Stimulated activated CD8-positive, alpha-beta memory T cell treated with anti-CD3 and anti-CD28 coated beads, Interleukin-15, amount 100 ng/mL, for 24 hours (primary cell): ENCODE results near the gene CDH4.

Experiments used
- DNase-seq: peaks from one replicate; pipeline ENCODE4 v3.0.0-alpha.2; 2020; ENCODE audit warnings: low read depth

CDH4 gene

DNA sequence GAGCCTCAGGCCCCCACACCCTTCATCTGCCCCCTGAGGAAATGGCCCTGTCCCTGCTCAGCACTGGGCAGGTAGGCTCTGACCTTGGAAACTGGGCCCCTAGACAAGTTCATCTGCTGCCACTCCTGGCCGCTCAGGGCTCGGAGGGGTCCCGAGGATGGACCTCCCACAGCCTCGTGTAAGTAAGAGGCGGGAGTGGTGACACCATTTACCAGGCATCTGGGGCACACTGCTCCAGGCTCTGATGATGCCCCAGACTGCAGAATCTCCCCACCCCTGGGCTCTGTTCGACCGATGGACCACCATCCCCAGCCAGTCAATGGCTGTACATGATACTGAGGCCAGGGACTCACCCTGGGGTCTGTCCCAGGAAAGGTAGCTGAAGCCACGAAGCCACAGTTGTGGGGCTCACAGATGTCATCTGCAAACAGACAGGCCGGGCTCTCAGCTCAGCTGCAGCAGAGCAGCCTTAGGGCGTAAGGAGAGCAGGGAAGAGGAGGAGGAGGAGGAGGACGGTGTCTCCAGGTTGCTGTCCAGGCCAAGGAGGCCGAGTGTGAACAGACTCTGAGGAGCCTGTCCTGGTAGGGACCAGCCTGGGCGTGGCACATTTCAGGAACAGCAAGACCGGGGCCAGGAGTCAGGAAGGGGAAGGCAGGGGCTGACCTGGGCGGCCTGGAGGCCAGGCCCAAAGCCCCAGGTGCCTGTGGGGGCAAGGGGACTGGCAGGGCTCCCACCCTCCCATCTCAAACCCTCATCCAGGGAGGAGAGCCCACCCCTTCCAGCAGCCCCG is 513.2 kb downstream of the CDH4 start:
- no peak for DNase-seq

DNA sequence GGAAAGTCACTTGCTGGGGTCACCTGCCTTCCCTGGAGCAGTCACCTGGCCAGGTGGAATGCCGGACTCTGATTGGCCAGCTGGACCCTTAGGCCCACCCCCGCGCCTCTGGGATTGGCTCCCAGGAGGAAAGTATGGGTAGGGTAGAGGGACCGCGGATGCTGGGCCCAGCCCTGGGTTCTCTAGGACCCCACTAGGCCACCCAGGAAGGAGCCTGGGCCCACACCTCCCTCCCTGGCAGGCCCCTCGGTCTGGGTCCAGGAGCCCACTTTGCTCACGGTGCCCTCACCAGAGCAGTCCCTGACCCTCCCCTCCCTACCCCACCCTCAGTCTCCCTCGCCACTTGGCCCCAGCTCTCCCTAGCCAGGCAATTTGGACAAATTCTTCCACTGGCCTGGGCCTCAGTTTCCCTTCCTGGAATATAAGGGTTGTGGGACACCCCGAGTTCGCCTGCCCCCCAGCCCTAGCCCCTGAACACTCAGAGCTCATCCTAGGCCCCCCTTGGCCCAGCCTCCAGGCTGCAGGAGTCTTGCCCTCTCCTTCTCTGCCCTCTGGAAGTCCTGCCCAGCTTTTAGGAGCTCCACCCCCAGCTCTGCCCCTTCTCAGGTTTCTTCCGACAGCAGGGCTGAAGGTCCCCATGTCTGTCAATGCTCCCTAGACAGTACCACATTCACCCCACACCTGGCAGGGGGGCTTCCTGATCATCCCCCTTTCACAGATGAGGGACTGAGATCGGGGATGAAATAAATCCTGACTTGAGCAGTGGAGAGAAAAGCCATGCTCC is 514.0 kb downstream of the CDH4 start:
- DNase-seq: no peak

GRCh38 chr20:61766921-61767610 is 515.0 kb downstream of the CDH4 start:
- no peak for DNase-seq

DNA sequence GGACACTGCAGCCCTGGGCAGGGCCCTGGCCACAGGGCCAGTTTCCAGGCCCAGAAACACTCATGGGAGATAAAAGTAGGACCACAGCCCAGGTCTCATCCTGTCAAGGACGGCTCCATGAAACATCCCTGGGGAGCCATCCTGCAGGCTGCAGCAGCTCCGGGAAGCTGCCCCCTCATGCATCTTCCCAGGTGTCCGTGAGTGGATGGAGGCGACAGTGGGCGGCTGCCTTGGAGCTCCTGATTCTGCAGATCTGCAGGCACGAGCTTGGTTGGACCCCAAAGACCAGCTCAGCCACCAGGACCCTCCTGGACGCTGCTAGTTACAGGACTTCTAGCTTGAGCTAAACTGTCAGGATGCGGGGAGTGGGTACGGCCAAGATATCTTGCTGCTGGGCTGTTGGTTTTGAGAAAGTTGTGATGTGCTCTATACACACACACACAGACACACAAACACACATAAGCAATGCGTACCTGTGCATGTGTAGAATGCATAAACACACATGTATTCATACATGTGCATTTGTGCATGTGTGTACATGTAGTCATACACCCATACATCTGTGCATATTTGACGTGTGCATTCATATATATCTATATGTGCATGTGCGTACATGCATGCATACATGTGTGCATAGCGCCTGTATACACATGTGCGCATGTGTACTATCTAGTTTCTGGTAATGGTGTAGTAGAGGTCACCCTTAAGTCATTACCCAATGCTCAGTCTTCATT is 515.9 kb downstream of the CDH4 start:
- DNase-seq: no peak

GRCh38 chr20:61768571-61769285 is 516.7 kb downstream of the CDH4 start:
- no peak for DNase-seq

DNA sequence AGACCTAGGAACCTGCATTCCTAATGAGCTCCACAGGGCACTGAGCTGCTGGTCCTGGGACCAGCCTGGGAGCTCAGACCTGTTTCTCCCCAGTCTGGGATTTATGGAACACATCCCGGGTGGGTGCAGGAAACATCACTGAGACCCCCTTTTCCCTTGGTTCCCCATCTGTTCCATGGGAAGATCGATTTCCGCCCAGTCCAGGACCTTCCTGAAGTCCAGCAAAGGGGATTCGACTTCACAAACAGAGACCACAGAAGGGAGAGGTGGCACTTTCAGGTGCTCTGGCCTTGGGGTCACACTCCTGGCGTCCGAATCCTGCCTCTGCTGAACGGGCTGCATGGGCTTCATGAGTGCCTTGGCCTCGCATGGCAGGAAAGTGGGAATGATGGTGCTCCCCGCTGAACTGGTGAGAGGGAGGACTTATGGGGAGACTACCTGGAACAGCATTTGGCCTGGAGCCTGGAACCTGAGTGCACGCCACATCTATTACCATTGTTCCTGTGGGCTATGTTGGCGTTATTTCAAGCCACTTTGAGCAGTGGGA is 517.3 kb downstream of the CDH4 start:
- DNase-seq: no peak

DNA sequence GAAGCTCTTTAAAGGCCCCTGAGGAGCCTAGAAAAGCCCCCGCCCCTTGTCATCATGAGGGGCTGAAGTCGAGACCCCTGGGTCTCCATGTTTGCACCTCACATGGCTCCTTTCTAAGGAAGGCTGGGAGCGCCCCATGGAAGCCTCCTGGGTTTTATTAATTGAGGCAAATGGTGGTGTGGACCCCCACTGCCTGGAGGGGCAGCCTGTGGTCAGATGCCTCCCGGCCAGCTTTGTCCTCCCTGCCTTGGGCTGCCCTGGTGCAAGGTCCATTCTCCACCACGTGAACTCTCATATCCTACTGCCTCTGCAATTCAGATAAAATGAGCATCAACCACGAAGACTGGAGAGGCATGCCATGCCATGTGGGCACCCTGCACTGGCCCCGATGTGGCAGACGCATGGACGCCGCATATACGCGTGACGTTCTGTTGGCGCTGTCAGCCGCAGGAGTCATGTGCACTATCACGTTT is 518.1 kb downstream of the CDH4 start:
- no peak for DNase-seq

- DNase-seq: no peak
Measured at GRCh38 chr20:61771805-61772350, 519.8 kb downstream of the CDH4 start.

GRCh38 chr20:61772828-61773631 is 521.0 kb downstream of the CDH4 start:
- no peak for DNase-seq

DNA sequence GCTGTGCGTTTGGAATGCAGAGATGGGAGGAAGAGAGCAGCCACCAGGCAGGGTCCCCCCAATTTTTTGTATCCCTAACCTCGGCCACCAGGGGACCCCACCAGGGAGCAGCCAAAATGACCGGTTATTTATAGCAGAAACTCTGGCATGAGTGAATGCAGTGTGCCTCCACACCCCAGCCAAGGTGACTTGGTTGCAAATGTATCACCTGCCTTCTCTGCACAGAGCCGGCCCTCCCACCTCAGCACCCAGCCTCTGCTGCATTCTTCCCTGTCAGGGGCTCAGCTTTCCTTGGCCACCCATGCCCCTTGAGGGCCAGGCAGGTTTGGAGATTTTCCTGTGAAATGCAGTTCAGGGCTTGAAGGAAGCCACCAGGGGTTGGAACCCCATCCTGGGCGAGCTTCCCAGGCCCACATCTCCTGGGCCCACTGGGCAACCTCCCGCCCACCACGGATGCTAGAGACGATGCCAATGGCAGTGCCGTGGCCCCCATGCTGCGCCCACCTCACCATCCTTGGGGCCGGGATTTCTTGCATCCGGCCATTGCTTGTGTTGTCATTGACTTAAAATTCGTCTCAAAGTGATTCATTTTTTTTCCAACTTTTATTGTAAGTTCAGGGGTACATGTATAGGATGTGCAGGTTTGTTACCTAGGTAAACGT is 522.0 kb downstream of the CDH4 start:
- no peak for DNase-seq

DNA sequence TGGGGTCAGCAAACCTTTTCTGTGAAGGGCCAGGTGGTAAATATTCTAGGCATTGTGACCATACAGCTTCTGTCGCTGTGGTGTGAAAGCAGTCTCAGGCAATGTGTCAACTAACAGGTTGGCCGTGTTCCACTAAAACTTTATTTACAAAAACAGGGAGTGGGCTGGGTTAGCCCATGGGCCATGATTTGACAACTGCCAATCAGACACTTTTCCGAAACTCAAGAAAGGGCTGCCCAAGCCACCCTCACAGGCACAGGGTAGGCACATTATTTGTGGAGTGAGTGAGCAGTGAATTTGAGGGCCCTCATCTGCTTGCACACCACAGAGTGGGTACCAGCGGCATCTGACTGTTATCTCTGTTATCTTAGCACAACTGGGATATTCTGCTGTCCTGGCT is 523.4 kb downstream of the CDH4 start:
- no peak for DNase-seq

GRCh38 chr20:61776491-61777075 is 524.5 kb downstream of the CDH4 start:
- no peak for DNase-seq

DNA sequence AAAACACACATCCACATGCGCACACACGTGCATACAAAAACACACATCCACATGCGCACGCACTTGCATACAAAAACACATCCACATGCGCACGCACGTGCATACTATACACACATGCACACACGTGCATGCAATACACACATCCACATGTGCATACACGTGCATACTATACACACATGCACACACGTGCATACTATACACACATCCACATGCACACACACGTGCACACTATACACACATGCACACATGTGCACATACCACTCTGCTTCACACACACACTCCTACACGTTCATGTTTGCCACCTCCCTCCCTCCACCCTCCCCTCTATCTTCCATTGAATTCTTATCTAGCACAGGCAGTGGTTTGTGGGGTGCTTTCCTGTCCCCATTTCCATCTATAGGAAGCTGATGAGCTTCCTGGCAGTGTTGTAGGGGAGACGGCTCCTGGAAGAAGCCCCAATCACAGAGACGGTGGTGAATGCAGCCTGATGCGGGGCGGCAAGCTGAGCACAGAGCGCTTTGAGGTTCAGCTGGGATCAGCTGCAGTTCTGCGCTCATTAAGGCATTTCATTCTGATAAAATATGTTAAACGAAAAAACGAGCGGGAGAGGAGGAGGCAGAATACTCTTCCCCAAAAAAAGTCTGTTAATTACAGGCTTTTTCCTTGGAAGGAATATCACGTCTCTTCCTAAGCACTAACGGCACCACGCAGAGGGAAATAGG is 525.9 kb downstream of the CDH4 start:
- DNase-seq: no peak

- no peak for DNase-seq
Measured at GRCh38 chr20:61778495-61778863, 526.4 kb downstream of the CDH4 start.

DNA sequence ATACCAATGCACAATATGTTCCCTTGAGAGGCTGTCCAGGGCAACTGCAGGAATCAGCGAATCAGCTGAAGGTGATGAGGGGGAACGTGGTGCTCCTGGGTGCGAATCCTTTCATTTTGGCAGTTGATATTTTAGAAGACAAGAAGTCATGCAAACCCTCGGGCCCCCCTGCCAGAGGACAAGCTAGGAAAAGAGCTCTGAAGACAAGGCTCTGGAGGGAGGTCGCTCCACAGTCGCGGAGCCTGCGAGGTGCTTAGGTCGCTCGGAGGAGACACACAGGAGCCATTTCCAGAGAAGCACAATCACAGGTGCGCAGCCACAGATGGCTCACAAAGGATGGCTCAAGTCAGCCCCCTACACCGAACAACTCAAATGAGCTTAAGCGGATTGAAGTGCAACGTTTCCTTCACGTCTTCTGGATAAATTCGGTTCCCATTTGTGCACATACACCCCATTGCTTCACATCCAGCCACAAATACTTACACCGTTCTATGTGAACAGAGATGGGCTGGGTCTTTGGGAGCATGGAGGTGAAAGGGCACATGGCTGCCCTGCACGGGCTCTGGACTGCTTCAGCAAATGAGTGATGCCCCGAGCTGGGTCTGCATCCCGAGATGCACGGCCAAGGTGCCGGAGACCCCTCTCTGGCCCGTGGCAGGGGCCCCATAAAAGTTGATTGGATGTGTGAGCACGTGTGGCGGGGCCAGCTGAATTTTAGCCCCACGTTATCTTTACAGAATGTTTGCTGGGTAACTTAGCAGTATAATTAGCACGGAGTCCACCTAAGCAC is 527.3 kb downstream of the CDH4 start:
- no peak for DNase-seq

DNA sequence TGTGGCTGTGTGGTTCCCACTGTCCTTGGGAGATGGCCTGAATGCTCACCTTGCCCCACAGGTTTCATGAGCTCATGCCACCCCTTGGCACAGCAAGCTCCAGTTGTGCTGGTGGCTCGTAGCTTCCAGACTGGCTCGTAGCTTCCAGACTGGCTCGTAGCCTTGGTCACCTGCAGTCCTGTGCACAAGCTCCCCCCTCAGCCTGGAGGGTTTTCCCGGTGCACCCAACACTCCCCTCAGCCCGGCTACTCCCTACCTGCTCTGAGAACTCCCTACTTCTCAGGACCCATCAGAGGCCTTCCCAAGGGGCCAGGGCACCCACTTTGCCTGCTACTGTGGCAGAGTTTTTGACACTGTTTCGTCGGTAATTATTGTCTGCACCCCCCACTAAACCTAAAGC is 528.0 kb downstream of the CDH4 start:
- DNase-seq: no peak

DNA sequence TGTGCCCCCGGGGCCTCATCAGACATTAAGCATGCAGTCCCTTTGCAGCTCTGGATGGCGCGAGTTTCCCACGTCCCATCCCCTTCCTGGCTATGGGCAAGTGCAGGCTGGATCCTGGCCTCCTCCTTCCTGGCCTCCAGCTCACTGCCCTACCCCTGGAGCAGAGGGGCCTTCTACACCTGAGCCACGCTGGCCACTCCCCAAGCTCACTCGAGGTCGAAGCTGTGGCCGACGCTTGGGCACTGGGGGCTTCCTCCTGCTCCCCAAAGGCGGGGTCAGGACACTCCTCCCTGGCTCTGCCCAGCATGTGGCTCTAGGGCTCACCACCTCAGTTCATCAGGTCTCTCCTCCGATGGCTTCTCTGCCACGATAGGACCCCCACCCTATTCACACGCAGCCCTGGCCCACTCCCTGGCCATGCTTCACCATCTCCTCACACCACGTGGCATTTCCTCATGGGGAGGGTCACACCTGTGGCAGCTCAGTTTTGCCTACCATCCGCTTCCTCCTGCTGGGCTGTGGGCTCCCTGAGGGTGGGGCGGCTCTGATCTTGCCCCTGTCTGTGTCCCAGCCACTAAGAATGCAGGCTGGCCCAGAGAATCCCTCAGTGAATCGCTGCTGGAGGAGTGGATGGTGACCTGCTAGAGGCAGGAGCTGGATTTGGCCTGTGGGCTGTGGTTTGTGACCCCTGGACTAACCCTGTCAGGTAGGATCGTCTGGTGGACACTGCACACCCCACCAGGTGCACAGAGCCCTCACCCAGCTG is 532.9 kb downstream of the CDH4 start:
- no peak for DNase-seq
